Lower lobe of right lung (tissue), 2 donors: ENCODE data around the gene MAT2A. TPM values are rescaled to one million over a fixed set of nuclear protein-coding genes. Genes with fewer than 3 reads are reported as not detected.

Experiments
- ATAC-seq, 2 donors: fragments of 200-7000 bp; cut with Tn5 transposase; one replicate each; pipeline ENCODE4 v1.9.1; 2020 to 2022; ENCODE audit warnings: mild to moderate bottlenecking in 2 of 2, moderate library complexity in 2 of 2
- DNase-seq: peaks from one replicate; pipeline ENCODE4 v3.0.0-alpha.2; 2020
- H3K27ac ChIP-seq: fragments of 200-600 bp; one replicate; pipeline ENCODE4 v1.8.0; 2022
- H3K27me3 ChIP-seq: fragments of 200-600 bp; one replicate; pipeline ENCODE4 v1.8.0; 2022; ENCODE audit warnings: low read depth
- H3K36me3 ChIP-seq: fragments of 200-600 bp; one replicate; pipeline ENCODE4 v1.8.0; 2022; ENCODE audit warnings: mild to moderate bottlenecking
- H3K4me1 ChIP-seq: fragments of 200-600 bp; one replicate; pipeline ENCODE4 v1.8.0; 2022
- H3K4me3 ChIP-seq: fragments of 200-600 bp; one replicate; pipeline ENCODE4 v1.8.0; 2022; ENCODE audit warnings: mild to moderate bottlenecking
- H3K9me3 ChIP-seq: fragments of 200-600 bp; one replicate; pipeline ENCODE4 v1.8.0; 2022
- CTCF ChIP-seq: fragments of 200-600 bp; IDR thresholded peaks from one replicate; pipeline ENCODE4 v1.8.0; 2022; ENCODE audit warnings: antibody characterized with exemption, mild to moderate bottlenecking
- intact Hi-C: fragments of 100-400 bp; cut with DNase I; formaldehyde crosslinking; loops from one replicate; pipeline ENCODE4 v1.11.0; 2022
- total RNA-seq: library from RNA; stranded (reverse); fragmentation: NEBNext Ultra II Directional; extraction: Animal tissue kit (Norgen Biotek cat#: 25700); gene quantifications from one replicate; pipeline ENCODE4 v1.2.1, GENCODE V29; 2021
- donor health status: DM: no; HTN: yes; CAD: no; lungs with severe emphysema.

MAT2A gene
- total RNA-seq, 1 donor from 2014 or later = 183 TPM

DNA sequence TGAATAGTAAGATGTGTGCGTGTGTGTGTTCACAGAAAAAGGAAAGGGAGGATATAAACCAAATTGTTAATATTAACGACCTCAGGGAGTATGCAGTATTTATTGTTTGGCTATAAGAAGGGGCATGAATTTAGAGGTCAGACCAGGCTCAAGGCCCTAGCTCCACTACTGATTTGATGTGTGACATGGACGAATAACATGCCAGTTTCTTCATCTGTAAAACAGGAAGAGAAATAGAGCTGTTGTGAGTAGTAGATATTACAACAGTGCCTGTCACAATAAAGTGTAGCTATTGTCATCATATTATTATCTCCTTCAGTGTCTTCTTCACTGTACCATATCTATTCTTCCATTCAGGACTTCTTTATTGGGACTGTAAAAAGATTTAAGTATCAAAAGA lies 4.1 kb upstream of the MAT2A start:
- H3K36me3 ChIP-seq = no peaks in the 10 kb centered on the region
- H3K4me3 ChIP-seq = no peak overlapping the region
- H3K27ac ChIP-seq = no peak overlapping the region
- no peak for ATAC-seq
- H3K27me3 ChIP-seq = no peaks in the 10 kb centered on the region
- no peaks in the 10 kb centered on the region for H3K9me3 ChIP-seq
- H3K4me1 ChIP-seq = peaks cover 12% of the 10 kb centered on the region
- intact Hi-C loops = no loop called here
- TF ChIP-seq CTCF = no peak
- DNase-seq = no peak

DNA sequence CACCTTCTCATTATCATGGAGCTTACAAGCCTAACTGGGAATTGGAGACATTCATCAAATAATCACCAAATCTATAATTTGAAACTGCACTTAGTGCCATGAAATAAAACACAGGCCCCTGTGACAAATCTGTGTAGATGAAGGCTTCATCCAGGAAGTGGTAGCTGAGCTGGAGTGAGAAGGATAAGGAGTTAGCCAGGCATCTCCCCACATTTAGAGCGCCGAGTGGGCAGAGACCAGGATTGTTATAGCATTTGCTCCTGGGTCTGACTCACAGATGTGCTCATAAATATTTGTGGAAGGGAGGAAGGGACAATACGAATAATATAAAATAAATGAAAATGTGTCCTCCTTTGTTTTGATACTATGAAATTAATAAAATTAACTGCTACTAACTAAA lies 2.5 kb upstream of the MAT2A start:
- H3K4me1 ChIP-seq = peaks cover 26% of the 10 kb centered on the region
- ATAC-seq (no peak), DNase-seq (no peak)
- H3K27ac ChIP-seq = peak overlapping the region; percentile 99
- no peaks in the 10 kb centered on the region for H3K9me3 ChIP-seq
- H3K27me3 ChIP-seq = no peaks in the 10 kb centered on the region
- TF ChIP-seq CTCF = no peak
- no peak overlapping the region for H3K4me3 ChIP-seq
- intact Hi-C loops = no loop called here
- H3K36me3 ChIP-seq = peaks cover 8% of the 10 kb centered on the region

- Histone ChIP-seq H3K27ac (peak overlapping the region; percentile 99), H3K36me3 (peaks cover 22% of the 10 kb centered on the region), H3K9me3 (no peaks in the 10 kb centered on the region), H3K27me3 (no peaks in the 10 kb centered on the region), H3K4me1 (peaks cover 40% of the 10 kb centered on the region), H3K4me3 (peak overlapping the region; percentile 98)
- intact Hi-C loops = no loop called here
- DNase-seq = peak; percentile 74
- TF ChIP-seq CTCF = no peak
- ATAC-seq = peak; percentile 19 to 38
Observed at GRCh38 chr2:85537600-85538506, 1.1 kb upstream of the MAT2A start.

DNA sequence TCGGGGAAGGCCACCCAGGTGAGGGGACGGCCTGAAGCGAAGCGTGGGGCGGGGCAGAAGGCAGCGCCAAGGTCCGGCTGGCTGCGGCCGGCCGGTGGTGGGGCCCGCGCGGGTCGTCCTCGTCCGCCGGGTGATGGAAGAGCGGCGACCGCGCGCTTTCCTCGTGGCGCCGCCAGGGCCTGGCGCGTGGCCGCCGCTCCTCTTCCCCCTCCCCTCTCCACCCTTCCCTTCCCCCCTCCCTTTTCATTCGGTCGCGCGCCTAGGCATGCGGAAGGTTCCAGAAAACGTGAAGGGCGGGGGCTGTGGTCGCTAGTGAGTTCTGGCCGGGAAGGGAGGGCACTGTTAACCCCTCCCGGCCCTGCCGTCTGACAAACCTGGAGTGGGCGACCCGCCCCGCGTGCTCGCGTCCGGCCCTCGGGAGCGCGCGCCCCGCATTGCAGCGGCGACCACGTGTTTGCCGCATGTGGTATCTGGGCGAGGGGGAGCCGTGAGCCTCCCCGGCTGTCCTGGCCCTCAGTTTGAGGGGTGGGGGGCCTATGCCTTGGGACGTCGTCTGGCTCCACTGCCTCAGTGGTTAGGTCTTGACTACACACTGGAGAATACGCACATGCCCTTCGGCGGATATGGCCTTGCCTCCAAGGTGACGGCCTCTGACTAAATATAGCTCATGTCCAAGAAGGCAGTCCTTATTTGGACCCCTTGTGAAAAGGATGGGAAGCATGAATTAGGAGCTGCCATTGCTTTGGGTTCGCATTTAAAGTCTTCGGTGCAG lies 579 bp downstream of the MAT2A start:
- H3K4me1 ChIP-seq = peaks cover 49% of the 10 kb centered on the region
- no peak for TF ChIP-seq CTCF
- no peaks in the 10 kb centered on the region for H3K27me3 ChIP-seq
- H3K27ac ChIP-seq = peak overlapping the region; percentile 99
- H3K4me3 ChIP-seq = peak overlapping the region; percentile 98
- intact Hi-C loops = no loop called here
- DNase-seq (peak; percentile 82), ATAC-seq (peak; percentile 73 to 81)
- H3K36me3 ChIP-seq = peaks cover 39% of the 10 kb centered on the region
- no peaks in the 10 kb centered on the region for H3K9me3 ChIP-seq

- Histone ChIP-seq H3K9me3 (no peaks in the 10 kb centered on the region), H3K4me3 (peak overlapping the region; percentile 98), H3K4me1 (peaks cover 49% of the 10 kb centered on the region), H3K27ac (peak overlapping the region; percentile 99), H3K27me3 (no peaks in the 10 kb centered on the region), H3K36me3 (peaks cover 45% of the 10 kb centered on the region)
- TF ChIP-seq CTCF = no peak
- ATAC-seq (no peak), DNase-seq (no peak)
- intact Hi-C loops = no loop called here
Observed at GRCh38 chr2:85540133-85540648, 1.2 kb downstream of the MAT2A start.
